Measurements from ENCODE around the gene CYFIP2. TPM values are rescaled to one million over a fixed set of nuclear protein-coding genes. Genes with fewer than 3 reads are reported as not detected.

CYFIP2 gene
- 42.9 TPM for total RNA-seq (ENCODE audit: unreplicated experiment)
- long read RNA-seq, full-length matches to known transcripts: 2 of 4 reads
- long read RNA-seq, partial matches to known transcripts: 1 of 4 reads
- long read RNA-seq, other reads (novel, unspliced or antisense): 1 of 4 reads

GRCh38 chr5:157265714-157266285, at the start of gene CYFIP2:
CYFIP2 (plus strand) TSS chr5:157266123; CDS start chr5:157285362, 19,239 bp downstream.
- peak within 1 kb of the TSS; percentile 93 for H3K4me3 Mint-ChIP-seq (ENCODE audit: unreplicated experiment)
- no peak for TF ChIP-seq CTCF (IDR thresholded peaks at IDR 0.05; ENCODE audit: unreplicated experiment)
- no peaks in the 10 kb centered on the region for H3K9me3 Mint-ChIP-seq (ENCODE audit: unreplicated experiment)
- peak; percentile 78 for DNase-seq (ENCODE audit: low spot score)
- peaks cover 4% of the 10 kb centered on the region for H3K36me3 Mint-ChIP-seq (ENCODE audit: low read depth, unreplicated experiment)
- H3K27ac Mint-ChIP-seq (ENCODE audit: unreplicated experiment): peak within 1 kb of the TSS; percentile 61
- H3K27me3 Mint-ChIP-seq (ENCODE audit: unreplicated experiment): peaks cover 3% of the 10 kb centered on the region
- peaks cover 2% of the 10 kb centered on the region for H3K4me1 Mint-ChIP-seq (ENCODE audit: unreplicated experiment)

GRCh38 chr5:157216391-157217142, 49.4 kb upstream of the CYFIP2 start:
- TF ChIP-seq CTCF (IDR thresholded peaks at IDR 0.05; ENCODE audit: unreplicated experiment): no peak
- no peak overlapping the region for H3K4me3 Mint-ChIP-seq (ENCODE audit: unreplicated experiment)
- peaks cover 2% of the 10 kb centered on the region for H3K4me1 Mint-ChIP-seq (ENCODE audit: unreplicated experiment)
- H3K27me3 Mint-ChIP-seq (ENCODE audit: unreplicated experiment): no peaks in the 10 kb centered on the region
- no peaks in the 10 kb centered on the region for H3K9me3 Mint-ChIP-seq (ENCODE audit: unreplicated experiment)
- no peaks in the 10 kb centered on the region for H3K36me3 Mint-ChIP-seq (ENCODE audit: low read depth, unreplicated experiment)
- no peak overlapping the region for H3K27ac Mint-ChIP-seq (ENCODE audit: unreplicated experiment)
- no peak for DNase-seq (ENCODE audit: low spot score)

GRCh38 chr5:157217289-157218024, 48.5 kb upstream of the CYFIP2 start:
- no peak for TF ChIP-seq CTCF (IDR thresholded peaks at IDR 0.05; ENCODE audit: unreplicated experiment)
- no peak for DNase-seq (ENCODE audit: low spot score)
- no peaks in the 10 kb centered on the region for H3K9me3 Mint-ChIP-seq (ENCODE audit: unreplicated experiment)
- H3K4me1 Mint-ChIP-seq (ENCODE audit: unreplicated experiment): peaks cover 2% of the 10 kb centered on the region
- no peaks in the 10 kb centered on the region for H3K36me3 Mint-ChIP-seq (ENCODE audit: low read depth, unreplicated experiment)
- no peak overlapping the region for H3K27ac Mint-ChIP-seq (ENCODE audit: unreplicated experiment)
- H3K4me3 Mint-ChIP-seq (ENCODE audit: unreplicated experiment): no peak overlapping the region
- H3K27me3 Mint-ChIP-seq (ENCODE audit: unreplicated experiment): no peaks in the 10 kb centered on the region

- TF ChIP-seq CTCF (IDR thresholded peaks at IDR 0.05; ENCODE audit: unreplicated experiment): no peak
- no peaks in the 10 kb centered on the region for H3K27me3 Mint-ChIP-seq (ENCODE audit: unreplicated experiment)
- H3K4me1 Mint-ChIP-seq (ENCODE audit: unreplicated experiment): peaks cover 6% of the 10 kb centered on the region
- no peaks in the 10 kb centered on the region for H3K9me3 Mint-ChIP-seq (ENCODE audit: unreplicated experiment)
- DNase-seq (ENCODE audit: low spot score): no peak
- H3K4me3 Mint-ChIP-seq (ENCODE audit: unreplicated experiment): peak overlapping the region; percentile 24
- H3K27ac Mint-ChIP-seq (ENCODE audit: unreplicated experiment): no peak overlapping the region
- H3K36me3 Mint-ChIP-seq (ENCODE audit: low read depth, unreplicated experiment): no peaks in the 10 kb centered on the region
Observed at GRCh38 chr5:157219491-157220271, 46.2 kb upstream of the CYFIP2 start.
